GM12878 (cell line): Measurements from ENCODE around the gene CCDC187.

Experiments
- CBFB ChIP-seq: IDR thresholded peaks from 2 replicates; pipeline ENCODE4 v1.6.1; 2016; ENCODE audit warnings: antibody characterized with exemption, low read depth
- EP300 ChIP-seq, 2 experiments: fragments of 150-350 bp in 1 of 2; IDR thresholded peaks; 2 replicates each; pipeline ENCODE4 v1.6.1; 2011 to 2012; ENCODE audit warnings: low read depth in 2 of 2, low read length in 2 of 2, borderline replicate concordance in 1 of 2, improper control_type of control experiment in 1 of 2, inconsistent platforms in 1 of 2; ENCODE audit not compliant: control insufficient read depth in 1 of 2
- EZH2 ChIP-seq: IDR thresholded peaks from 2 replicates; pipeline ENCODE4 v1.6.1; 2012; ENCODE audit warnings: low read depth, mild to moderate bottlenecking, control low read depth, inconsistent platforms, low read length, borderline replicate concordance; ENCODE audit not compliant: control insufficient read depth
- HDAC2 ChIP-seq: fragments of 200-600 bp; sonication (generic); IDR thresholded peaks from 2 replicates; pipeline ENCODE4 v1.6.1; 2017
- NFYB ChIP-seq: IDR thresholded peaks from 2 replicates; pipeline ENCODE4 v1.6.1; 2011; ENCODE audit warnings: low read depth, mild to moderate bottlenecking, low read length, improper control_type of control experiment, moderate library complexity; ENCODE audit not compliant: insufficient read depth
- POLR2A ChIP-seq: IDR thresholded peaks from 2 replicates; pipeline ENCODE4 v1.6.1; 2011; ENCODE audit warnings: low read depth, mild to moderate bottlenecking, low read length
- TF ChIP-seq, protein P1 (sequence below), 3 experiments: IDR thresholded peaks in 2 of 3; conservative IDR thresholded peaks in 1 of 3; 2 replicates each; pipeline ENCODE4 v1.5.1; 2011; ENCODE audit warnings: low read depth in 3 of 3, low read length in 3 of 3, mild to moderate bottlenecking in 3 of 3, control low read depth in 2 of 3, moderate library complexity in 2 of 3, inconsistent platforms in 1 of 3, mixed read lengths in 1 of 3; ENCODE audit not compliant: control insufficient read depth in 2 of 3, insufficient read depth in 1 of 3; ENCODE audit errors: extremely low read depth in 1 of 3
- TF ChIP-seq, protein P2 (sequence below): fragments of 450-650 bp; conservative IDR thresholded peaks from 2 replicates; pipeline ENCODE4 v1.6.1; 2017; ENCODE audit warnings: mild to moderate bottlenecking, moderate library complexity

DNA sequence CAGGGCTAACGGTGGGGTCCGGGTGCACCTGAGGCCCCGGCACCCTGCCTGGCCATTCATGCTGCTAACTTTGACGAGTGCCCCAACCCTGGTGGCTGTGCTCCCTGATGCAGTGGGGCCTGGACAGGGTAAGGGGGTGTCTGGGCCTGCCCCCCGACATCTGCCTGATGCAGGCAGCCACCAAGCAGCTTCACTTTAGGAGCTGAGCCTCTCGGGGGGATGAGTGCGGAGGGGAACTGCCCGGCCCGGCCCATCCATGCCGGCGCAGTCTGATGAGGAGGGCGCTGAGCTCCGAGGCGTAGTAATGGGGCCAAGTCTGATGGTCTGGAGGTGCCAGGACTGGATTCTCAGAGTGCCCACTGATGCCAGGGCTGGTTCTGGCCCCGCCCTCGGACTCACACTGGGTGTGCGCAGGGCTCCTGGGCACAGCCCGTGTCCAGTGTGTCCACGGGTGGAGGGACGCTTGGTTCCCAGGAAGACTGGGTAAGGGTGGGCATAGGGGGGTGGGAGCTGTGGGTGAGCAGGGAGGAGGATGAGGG lies 43.1 kb upstream of the CCDC187 start:
- TF ChIP-seq NFYB (no peak), POLR2A (no peak), EZH2 (no peak), CBFB (no peak), HDAC2 (no peak), EP300 (IDR thresholded peaks at IDR 0.05; ENCODE audit: borderline replicate concordance in 1 of 2, control insufficient read depth in 1 of 2, low read depth in 2 of 2, low read length in 2 of 2) (no peak)
- TF ChIP-seq, protein P1, sequence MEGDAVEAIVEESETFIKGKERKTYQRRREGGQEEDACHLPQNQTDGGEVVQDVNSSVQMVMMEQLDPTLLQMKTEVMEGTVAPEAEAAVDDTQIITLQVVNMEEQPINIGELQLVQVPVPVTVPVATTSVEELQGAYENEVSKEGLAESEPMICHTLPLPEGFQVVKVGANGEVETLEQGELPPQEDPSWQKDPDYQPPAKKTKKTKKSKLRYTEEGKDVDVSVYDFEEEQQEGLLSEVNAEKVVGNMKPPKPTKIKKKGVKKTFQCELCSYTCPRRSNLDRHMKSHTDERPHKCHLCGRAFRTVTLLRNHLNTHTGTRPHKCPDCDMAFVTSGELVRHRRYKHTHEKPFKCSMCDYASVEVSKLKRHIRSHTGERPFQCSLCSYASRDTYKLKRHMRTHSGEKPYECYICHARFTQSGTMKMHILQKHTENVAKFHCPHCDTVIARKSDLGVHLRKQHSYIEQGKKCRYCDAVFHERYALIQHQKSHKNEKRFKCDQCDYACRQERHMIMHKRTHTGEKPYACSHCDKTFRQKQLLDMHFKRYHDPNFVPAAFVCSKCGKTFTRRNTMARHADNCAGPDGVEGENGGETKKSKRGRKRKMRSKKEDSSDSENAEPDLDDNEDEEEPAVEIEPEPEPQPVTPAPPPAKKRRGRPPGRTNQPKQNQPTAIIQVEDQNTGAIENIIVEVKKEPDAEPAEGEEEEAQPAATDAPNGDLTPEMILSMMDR (IDR thresholded peaks at IDR 0.05 in 2 of 3, conservative IDR thresholded peaks at IDR 0.05 in 1 of 3; ENCODE audit: control insufficient read depth in 2 of 3, extremely low read depth in 1 of 3, insufficient read depth in 1 of 3, low read depth in 3 of 3, low read length in 3 of 3) = no peak
- TF ChIP-seq, protein P2, sequence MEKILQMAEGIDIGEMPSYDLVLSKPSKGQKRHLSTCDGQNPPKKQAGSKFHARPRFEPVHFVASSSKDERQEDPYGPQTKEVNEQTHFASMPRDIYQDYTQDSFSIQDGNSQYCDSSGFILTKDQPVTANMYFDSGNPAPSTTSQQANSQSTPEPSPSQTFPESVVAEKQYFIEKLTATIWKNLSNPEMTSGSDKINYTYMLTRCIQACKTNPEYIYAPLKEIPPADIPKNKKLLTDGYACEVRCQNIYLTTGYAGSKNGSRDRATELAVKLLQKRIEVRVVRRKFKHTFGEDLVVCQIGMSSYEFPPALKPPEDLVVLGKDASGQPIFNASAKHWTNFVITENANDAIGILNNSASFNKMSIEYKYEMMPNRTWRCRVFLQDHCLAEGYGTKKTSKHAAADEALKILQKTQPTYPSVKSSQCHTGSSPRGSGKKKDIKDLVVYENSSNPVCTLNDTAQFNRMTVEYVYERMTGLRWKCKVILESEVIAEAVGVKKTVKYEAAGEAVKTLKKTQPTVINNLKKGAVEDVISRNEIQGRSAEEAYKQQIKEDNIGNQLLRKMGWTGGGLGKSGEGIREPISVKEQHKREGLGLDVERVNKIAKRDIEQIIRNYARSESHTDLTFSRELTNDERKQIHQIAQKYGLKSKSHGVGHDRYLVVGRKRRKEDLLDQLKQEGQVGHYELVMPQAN = no peak
